Suppressor macrophage (primary cell): ENCODE results near the gene MANEAL.
A peak's percentile ranks its signal among the peaks of the same experiment; 100 is the strongest.
"Not testable (repeated sequence)": the region's sequence is repeated elsewhere in the genome, so short reads cannot be mapped to it uniquely, and the experiment has no call there.

Experiments used
- DNase-seq, 4 experiments: peaks; one replicate each; pipeline ENCODE4 v3.0.0-alpha.2; 2020 to 2022
- total RNA-seq, 17 experiments: gene quantifications; one replicate each; lab custom pipeline; 2026; ENCODE audit warnings: mixed read lengths in 6 of 17, inconsistent platforms in 3 of 17; lab: John Stamatoyannopoulos, UW

The MANEAL gene
- total RNA-seq = 1.8 to 11.7 (median 5.4) reads per million in 17 experiments

GRCh38 chr1:37793773-37794371 lies at the start of gene MANEAL:
Gene MANEAL (plus strand): TSS chr1:37793847. CDS start chr1:37794183, 336 bp downstream.
- peak; percentile 68 to 88 (median 80) for DNase-seq

- DNase-seq = no peak
These were observed 46.8 kb upstream of the MANEAL start for GRCh38 chr1:37746806-37747205.

GRCh38 chr1:37748565-37748964 lies 45.1 kb upstream of the MANEAL start:
- no peak for DNase-seq

- no peak for DNase-seq
These were observed 41.4 kb upstream of the MANEAL start for GRCh38 chr1:37752213-37752582.

GRCh38 chr1:37752583-37753471 lies 40.8 kb upstream of the MANEAL start:
- peak; percentile 11 to 59 (median 33) for DNase-seq

- no peak for DNase-seq
These were observed 40.0 kb upstream of the MANEAL start for GRCh38 chr1:37753473-37754321.

GRCh38 chr1:37755290-37755689 lies 38.4 kb upstream of the MANEAL start:
- peak in 2 of 4 experiments; percentile 9 to 28 for DNase-seq

GRCh38 chr1:37755951-37756560 lies 37.6 kb upstream of the MANEAL start:
- DNase-seq = peak; percentile 19 to 48 (median 42)

- no peak for DNase-seq
These were observed 34.2 kb upstream of the MANEAL start for GRCh38 chr1:37759451-37759850.

GRCh38 chr1:37761416-37762095 lies 32.1 kb upstream of the MANEAL start:
- DNase-seq = no peak

GRCh38 chr1:37762516-37762915 lies 31.1 kb upstream of the MANEAL start:
- DNase-seq = no peak

GRCh38 chr1:37763791-37764413 lies 29.7 kb upstream of the MANEAL start:
- no peak for DNase-seq

GRCh38 chr1:37764414-37764825 lies 29.2 kb upstream of the MANEAL start:
- peak; percentile 44 to 66 (median 52) for DNase-seq

- no peak for DNase-seq
These were observed 28.7 kb upstream of the MANEAL start, which contains the start of gene EPHA10 for GRCh38 chr1:37764888-37765441. Gene EPHA10 (minus strand): TSS chr1:37765120. CDS start chr1:37765066, 54 bp downstream.

- DNase-seq = no peak
These were observed 27.6 kb upstream of the MANEAL start for GRCh38 chr1:37765916-37766664.

GRCh38 chr1:37767488-37767887 lies 26.2 kb upstream of the MANEAL start:
- DNase-seq = no peak

- not testable (repeated sequence) for DNase-seq
These were observed 22.2 kb upstream of the MANEAL start for GRCh38 chr1:37771440-37771839.

GRCh38 chr1:37776946-37777516 lies 16.6 kb upstream of the MANEAL start:
- no peak for DNase-seq

- no peak for DNase-seq
These were observed 15.0 kb upstream of the MANEAL start for GRCh38 chr1:37778654-37779053.

- no peak for DNase-seq
These were observed 11.2 kb upstream of the MANEAL start for GRCh38 chr1:37782491-37782890.
